Measurements from ENCODE around the gene INO80.

DNA sequence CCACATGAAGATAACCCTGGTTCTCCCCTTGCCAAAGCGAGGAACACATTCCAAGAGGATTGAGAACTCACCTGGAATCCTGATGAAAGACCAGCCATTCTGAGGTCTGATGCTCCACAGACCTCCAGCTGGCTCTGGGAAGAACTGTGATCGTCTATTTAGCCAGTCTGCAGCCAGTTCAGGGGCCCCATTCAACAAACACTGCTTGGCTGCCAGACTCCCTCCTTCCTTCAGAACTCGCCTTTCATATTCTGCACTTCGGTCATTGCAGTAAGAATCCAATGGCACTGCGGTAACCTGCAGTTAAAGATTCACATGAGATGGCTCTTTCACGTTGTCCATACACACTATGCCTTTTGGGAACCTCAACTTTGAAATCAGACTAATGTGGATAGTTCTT is 95.3 kb downstream of the INO80 start:
- TF ChIP-seq, protein P1, sequence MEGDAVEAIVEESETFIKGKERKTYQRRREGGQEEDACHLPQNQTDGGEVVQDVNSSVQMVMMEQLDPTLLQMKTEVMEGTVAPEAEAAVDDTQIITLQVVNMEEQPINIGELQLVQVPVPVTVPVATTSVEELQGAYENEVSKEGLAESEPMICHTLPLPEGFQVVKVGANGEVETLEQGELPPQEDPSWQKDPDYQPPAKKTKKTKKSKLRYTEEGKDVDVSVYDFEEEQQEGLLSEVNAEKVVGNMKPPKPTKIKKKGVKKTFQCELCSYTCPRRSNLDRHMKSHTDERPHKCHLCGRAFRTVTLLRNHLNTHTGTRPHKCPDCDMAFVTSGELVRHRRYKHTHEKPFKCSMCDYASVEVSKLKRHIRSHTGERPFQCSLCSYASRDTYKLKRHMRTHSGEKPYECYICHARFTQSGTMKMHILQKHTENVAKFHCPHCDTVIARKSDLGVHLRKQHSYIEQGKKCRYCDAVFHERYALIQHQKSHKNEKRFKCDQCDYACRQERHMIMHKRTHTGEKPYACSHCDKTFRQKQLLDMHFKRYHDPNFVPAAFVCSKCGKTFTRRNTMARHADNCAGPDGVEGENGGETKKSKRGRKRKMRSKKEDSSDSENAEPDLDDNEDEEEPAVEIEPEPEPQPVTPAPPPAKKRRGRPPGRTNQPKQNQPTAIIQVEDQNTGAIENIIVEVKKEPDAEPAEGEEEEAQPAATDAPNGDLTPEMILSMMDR (conservative IDR thresholded peaks at IDR 0.05; ENCODE audit: low read length): no peak
- TF ChIP-seq EZH2phosphoT487 (IDR thresholded peaks at IDR 0.05; ENCODE audit: borderline replicate concordance): no peak

Measured in Loucy (cell line).